Measurements from ENCODE around the gene DEGS1.
"Not testable (repeated sequence)": the region's sequence is repeated elsewhere in the genome, so short reads cannot be mapped to it uniquely, and the experiment has no call there.

The DEGS1 gene

DNA sequence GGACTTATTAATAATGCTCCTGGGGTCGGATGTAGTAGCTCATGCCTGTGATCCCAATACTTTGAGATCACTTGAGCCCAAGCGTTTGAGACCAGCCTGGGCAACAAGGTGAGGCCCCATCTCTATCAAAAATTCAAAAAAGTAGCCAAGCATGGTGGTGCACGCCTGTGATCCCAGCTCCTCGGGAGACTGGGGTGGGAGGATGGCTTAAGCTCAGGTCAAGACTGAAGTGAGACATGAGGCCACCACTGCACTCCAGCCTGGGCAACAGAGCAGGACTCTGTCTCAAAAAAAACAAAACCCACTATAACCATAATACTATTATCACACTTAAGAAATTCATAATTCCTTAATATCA lies 1.6 kb upstream of the DEGS1 start:
- no peak for DNase-seq

DNA sequence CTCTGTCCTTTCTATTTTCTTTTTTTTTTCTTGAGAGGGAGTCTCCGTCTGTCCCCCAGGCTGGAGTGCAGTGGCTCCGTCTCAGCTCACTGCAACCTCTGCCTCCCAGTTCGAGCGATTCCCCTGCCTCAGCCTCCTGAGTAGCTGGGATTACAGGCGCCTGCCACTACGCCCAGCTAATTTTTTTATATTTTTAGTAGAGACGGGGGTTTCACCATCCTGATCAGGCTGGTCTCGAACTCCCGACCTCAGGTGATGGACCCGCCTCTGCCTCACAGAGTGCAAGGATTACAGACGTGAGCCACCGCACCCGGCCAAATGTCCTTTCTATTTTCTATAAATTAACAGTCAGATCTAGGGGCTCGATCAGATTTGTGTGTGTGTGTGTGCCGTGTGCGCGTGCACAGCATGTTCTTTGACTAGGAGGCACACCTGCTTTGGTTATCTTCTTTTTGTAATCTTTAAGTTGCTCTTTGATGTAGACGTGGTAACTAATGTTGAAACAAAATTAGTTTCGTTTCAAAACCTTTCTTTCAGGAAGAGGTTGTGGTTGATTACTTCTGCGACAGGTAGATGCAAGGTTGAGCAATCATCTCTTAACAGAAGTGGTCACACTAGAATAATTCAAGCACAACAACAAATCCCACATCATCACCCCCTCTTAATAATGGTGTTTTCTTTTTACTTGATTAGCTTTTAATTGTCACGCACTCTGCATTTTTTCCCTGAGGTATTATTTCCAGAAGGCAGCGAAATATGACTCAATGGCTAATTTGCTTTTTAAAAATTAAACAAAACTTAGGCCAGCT lies 779 bp upstream of the DEGS1 start:
- DNase-seq = peak; percentile 48

DNA sequence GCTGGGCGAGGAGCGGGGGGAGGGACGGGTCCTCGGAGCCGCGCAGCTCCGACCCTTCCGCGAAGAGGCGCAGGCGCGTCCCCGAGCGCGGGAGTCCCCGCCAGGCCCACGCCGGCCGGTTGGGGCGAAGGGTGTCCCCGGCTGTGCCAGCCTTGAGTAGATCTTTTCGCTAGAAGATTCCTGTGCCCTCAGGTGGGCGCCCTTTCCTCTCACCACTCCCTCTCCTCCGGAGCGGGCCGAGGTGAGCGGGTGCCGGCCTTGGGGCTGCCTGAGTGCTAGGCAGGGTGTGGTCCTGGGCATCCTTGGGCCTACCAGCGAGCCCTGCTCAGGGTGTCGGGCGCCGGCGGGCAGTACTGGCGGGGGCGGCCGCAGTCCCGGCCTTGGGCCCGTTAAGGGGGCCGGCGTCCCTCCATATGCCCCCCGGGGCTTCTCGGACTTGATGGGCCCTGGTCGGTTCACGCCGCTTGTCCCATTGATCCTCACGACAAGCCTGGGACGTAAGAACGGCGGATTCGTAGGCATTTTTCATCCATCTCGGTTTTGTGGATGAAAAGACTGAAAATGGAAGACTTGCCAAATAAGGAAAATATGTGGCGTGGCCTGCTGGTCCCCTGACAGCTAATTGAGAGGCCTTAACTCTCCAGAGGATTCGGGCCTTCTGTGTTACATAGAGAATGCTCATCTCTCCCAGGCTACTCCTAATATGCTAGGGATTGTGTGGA lies 712 bp downstream of the DEGS1 start:
- peak; percentile 49 for DNase-seq

DNA sequence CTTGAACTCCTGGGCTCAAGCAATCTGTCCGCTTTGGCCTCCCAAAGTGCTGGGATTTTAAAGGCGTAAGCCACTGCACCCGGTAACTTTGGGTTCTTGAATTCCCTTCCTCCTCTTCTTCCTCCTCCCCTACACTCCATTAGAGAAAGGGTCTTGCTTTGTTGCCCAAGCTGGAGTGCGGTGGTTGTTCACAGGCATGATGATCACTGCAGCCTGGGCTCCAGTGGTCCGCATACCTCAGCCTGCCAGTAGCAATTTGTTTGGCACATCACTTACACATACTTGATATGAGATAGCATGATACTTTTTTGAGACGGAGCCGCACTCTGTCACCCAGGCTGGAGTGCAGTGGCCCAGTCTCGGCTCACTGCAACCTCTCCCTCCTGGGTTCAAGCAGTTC lies 2.2 kb downstream of the DEGS1 start:
- no peak for DNase-seq

DNA sequence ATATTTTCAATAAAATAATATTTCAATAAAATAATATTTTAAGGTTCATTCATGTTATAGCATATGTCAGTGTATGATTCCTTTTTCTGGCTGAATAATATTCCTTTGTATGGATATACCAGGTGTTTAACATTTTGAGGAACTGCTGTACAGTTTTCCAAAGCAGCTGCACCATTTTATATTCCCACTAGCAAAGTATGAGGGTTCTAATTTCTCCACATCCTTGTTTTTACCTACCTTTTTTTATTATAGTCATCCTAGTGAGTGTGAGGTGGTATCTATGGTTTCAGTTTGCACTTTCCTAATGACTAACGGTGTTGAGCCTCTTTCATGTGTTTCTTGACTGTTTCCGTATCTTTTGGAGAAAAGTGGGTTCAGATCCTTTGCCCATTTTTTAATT lies 5.2 kb downstream of the DEGS1 start:
- no peak for DNase-seq

DNA sequence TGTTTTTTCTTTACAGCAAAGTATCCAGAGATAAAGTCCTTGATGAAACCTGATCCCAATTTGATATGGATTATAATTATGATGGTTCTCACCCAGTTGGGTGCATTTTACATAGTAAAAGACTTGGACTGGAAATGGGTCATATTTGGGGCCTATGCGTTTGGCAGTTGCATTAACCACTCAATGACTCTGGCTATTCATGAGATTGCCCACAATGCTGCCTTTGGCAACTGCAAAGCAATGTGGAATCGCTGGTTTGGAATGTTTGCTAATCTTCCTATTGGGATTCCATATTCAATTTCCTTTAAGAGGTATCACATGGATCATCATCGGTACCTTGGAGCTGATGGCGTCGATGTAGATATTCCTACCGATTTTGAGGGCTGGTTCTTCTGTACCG lies 6.5 kb downstream of the DEGS1 start:
- no peak for DNase-seq

DNA sequence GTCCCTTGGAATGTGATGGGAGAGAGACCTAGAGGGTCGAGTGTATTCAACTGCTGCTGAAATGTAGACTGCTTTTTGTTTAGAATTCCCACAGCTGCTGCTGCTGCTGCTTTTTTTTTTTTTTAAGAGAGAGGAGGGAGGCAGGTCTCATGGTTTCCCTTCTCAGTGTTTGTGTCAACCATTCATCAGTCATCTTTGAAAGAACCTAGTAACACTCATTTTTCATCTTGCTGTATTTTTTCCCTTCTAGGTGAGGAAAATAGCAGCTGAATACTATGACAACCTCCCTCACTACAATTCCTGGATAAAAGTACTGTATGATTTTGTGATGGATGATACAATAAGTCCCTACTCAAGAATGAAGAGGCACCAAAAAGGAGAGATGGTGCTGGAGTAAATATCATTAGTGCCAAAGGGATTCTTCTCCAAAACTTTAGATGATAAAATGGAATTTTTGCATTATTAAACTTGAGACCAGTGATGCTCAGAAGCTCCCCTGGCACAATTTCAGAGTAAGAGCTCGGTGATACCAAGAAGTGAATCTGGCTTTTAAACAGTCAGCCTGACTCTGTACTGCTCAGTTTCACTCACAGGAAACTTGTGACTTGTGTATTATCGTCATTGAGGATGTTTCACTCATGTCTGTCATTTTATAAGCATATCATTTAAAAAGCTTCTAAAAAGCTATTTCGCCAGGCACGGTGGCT lies 9.2 kb downstream of the DEGS1 start:
- DNase-seq = no peak

DNA sequence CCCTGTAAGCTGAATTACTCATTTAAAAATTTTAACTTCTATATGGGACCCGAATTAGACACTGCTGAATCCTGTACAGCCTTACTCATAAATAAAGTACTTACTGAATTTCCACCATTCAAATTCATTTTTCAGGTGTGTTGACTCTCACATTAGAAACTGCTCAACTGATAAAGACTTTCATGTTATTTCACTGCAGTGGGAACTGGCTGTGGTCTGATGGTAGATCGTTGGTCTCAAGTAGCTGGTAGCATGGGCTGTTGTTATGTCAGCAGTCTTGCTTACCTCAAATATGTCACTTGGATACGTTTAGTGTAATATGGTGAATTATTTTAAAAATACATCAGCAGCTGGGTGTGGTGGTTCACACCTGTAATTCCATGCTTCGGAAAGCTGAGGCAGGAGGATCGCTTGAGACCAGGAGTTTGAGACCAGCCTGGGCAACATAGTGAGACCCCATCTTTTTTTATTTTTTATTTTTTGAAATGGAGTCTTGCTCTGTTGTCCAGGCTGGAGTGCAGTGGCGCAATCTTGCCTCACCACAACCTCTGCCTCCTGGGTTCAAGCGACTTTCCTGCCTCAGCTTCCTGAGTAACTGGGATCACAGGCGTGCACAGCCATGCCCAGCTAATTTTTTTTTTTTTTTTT lies 10.4 kb downstream of the DEGS1 start:
- DNase-seq = no peak

DNA sequence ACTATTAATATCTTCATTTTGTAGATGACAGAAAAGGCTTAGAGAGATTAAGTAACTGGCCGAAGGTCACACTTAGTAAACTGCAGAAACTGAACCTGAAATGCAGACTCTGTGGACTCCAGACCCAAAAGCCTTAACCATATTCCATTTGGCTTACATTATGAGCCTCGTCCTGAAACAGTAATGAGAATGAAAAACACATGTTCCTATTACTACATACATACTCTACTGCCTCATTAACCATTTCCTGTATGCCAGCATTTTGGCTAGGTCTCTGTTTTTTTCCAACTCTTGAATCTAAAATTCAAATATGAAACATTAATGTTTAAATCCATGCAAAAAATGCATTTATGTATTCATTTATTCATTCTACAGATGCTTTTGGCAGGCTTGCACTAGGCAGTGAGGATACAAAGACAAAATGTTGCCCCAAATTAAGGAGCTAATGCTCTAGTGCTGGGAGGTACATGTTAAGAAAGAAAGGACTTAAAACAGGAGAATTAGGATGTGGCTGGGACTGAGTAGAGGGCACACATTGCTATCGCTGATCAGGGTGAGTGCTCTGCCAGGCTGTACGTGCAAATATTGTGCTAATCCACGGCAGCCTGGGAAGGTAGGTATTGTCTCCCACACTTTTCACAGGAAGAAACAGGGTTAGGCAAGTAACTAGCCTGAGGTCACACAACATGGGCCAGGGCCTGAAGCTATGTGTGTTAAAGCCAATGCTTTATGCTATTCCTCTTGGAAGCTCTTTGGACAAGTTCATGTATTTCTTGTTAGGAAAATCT lies 14.0 kb downstream of the DEGS1 start:
- no peak for DNase-seq

DNA sequence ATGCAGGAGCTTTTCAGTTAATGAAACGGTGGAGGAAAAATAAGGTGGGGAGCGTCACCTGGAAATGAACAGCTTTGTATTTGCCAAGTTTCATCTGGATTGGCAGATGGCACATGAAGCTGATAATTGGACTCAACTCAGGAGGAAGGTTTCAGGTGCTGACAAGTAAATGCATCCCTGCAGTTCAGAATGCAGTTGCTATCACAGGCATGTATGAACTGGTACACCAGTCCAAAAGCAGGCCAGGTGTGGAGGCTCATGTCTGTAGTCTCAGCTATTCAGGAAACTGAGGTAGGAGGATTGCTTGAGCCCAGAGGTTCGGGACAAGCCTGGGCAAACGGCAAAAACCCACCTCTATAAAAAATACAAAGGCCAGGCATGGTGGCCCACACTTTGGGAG lies 15.5 kb downstream of the DEGS1 start:
- no peak for DNase-seq

DNA sequence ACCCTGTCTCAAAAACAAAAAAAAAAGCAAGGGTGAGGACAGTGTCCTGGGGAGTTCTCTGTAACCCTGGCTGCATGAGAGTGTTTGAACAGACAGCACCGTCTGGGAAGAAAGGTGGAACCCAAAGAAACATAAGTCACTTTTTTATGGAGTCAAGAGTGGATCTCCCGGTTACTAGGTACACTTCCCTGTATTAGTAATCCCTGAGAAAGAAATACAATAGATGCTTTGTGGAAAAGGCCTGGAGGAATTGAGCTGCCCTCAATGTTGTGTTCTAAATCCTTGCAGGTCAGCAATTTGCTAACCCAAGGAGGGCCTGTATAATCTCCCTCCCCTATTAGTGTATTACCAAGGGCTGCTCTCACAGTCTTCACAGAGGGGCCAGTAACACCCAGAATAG lies 16.6 kb downstream of the DEGS1 start:
- DNase-seq = no peak

DNA sequence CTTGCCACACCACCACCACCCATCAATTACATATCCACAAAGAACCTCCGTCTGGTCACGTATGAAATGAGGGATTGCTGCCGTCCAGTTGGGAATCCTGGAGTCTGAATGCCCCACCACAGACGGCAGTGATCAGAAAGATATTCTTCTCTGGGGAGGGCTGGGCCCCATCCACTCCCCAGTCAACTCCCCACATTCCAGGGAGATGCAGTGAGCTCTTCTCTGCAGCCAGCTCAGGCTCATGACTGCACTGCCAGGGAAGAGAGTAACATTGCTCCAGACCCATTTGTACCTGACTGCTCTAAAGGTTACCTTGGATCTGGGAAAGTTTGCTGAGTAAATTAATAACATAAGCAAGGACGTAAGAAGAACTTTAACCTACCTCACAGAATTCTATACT lies 18.3 kb downstream of the DEGS1 start:
- DNase-seq = no peak

DNA sequence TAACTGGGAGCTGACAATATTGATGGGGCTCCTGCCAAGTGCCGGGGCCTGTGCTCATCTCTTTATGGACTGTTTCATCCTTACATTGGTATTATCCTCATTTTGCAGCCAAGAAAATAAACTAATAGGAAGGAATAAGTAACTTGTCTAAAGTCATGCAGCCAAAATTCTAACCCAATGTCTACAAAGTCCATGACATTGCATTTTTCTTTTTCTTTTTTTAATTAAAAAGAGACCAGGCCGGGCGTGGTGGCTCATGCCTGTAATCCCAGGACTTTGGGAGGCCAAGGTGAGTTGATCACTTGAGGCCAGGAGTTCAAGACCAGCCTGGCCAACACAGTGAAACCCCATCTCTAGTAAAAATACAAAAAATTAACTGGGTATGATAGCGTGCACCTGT lies 18.8 kb downstream of the DEGS1 start:
- no peak for DNase-seq

DNA sequence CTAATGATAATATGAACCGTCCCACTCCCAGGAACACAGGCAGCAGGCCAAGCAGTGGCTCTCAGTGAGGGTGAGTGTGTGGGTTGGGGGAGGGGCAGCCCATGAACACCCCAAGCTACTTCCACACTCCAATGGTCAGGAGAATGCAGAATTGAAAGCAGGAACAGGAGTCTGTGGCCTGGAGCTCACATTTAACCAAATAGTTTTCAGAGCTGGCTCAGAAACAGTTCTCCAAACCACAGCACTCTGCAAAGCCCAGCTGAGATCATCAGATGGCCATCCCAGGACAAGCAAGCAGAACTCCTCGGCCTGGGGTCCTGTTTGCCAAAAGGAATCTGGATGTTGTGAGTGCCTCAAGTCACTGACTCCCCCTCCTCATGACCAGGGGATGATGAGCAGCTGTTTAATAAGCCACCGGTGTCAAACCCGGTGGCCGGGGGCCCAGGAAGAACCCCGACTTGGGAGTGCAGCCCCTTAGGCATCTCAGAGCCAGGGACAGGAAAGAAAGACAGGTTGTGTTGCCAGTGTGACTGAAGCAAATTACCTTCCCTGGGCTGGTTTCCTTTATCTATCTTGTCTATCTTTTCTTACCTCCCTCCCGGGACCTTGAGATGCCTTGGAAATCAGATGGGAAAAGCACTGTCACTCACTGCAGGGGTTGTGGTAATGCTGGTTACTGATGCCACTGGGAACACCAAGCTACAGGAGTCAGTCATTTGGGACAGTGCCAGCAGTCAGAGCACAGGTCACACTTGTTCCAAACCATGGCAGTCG lies 20.4 kb downstream of the DEGS1 start:
- no peak for DNase-seq

DNA sequence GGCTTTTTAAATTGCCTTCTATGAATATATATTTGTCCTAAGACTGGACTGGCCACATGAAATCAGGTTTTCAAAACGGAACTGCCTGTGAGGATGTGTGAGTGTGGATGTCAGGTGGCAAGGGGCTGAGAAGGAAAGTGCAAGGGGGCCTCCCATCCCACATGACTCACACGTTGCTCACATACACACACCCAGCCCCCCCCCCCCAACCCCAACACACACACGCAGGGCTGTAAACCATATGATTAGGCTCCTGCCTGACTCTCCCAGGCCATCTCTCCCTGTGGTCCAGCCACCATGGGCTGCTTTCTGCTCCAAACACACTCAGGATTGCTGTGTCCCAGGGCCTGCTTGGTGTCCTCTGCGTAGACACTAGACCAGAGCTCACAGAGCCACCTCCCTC lies 22.4 kb downstream of the DEGS1 start:
- no peak for DNase-seq

DNA sequence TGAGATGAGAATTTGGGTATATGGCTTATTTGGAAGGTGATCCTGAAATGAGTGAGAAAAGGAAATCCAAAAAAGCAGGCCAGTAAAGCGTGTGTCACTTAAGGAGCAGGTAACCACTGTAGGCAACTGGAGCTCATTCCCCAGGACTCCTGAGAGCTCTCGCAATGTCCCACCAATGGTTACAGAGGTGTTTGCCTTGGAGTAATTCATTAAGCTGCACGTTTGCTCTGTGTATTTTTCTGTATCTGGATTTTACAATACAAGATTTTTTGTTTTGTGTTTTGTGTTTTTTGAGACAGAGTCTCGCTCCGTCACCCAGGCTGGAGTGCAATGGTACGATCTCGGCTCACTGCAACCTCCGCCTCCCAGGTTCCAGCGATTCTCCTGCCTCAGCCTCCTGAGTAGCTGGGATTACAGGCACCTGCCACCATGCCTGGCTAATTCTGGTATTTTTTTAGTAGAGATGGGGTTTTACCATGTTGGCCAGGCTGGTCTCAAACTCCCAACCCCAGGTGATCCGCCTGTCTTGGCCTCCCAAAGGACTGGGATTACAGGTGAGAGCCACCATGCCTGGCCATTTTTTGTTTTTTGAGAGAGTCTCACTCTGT lies 23.0 kb downstream of the DEGS1 start:
- DNase-seq = not testable (repeated sequence)

DNA sequence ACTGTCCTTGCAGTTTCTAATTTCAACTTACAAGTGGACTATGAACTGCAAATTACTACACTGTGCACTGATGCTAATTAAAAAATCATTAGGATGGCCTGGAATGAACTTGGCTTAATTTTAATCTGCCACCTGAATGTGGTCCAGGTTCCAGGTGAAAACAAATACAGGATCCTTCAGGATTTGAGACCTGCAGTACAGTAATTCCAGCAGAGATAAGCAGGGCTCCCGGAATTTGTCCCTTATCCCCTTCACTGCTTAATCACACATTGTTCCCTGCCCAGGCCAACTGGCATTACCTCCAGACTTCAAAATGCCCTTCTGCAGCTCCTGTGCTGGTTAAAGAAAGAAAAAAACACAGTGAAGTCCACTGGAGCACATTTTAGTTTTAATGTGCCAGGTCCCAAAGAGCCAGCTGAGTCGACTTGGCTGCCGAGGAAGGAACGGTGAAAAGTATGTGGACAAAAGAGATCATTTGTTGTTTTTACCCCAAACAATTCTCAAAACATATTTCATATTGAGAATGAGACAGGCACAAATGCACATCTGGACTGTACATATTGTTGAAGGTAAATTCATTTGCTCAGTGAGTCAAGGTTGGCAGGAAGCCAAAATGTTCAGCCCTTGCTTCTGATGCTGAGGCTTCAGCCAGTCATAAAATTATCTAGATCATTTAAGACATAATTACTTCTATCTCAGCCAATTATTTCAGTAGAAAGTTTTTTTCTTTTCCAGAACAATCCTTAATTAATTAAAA lies 28.3 kb downstream of the DEGS1 start:
- no peak for DNase-seq

DNA sequence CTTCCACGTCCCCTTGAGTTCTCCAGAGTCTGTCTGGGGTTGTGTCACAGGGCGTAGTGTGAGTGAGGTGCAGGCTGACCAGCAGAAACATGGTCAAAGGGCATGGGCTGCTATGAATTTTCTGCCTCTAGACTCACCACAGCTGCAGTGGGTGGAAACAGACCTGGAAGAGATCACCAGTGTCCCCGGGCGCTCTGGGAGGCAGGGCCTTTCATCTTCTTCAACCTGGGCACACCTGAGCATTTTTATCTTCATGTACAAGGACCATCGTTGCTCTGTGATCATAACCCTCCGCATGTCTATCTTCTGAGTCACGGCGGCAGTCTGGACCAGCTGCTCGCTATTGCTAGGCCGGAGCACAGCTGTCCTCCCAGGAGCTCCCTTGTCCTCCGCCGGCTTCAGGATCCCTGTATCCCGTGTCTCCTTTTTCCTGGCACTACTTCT lies 29.6 kb downstream of the DEGS1 start:
- peak; percentile 6 for DNase-seq

DNA sequence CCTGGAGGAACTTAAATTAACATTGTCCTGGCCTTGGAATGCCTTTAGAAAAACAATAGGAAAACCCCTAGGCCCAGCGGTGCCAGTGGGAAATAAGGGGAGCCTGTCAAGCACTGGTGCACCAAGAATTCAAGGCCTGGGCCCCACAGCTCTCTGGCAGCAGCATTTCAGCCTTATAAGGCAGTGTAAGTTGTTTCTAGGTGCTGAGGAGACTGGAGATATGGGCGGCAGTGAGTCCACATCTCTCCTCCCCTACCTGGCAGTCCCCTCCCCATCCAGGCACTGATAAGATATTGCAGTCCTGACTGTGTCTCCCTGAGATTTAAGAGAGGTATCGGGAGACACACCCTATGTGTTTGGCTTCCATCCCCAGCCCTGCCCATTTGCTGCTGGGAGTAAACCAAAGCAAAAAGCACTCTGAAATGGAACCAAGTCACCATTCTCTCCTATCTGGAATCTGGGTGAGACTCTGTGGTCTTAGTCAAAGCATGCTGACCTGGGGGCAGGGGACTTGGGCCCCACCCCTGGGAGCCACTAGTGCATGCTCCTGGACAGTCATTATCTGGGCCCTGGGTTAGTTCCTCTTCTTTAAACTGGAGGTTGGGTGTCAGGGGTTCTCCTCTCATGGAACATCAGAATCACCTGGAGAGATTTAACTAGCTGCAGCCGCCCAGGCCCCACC lies 30.5 kb downstream of the DEGS1 start:
- no peak for DNase-seq

DNA sequence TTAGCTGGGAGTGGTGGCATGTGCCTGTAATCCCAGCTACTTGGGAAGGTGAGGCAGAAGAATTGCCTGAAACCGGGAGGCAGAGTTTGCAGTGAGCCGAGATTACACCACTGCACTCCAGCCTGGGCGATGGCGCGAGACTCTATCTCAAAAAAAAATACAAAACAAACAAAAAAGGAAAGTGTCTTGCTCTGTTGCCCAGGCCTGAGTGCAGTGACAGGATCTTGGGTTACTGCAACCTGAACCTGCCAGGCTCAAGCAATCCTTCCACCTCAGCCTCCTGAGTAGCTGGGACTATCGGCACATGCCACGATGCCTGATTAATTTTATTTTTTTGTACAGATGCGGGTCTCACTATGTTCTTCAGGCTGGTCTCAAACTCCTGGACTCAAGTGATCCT lies 33.3 kb downstream of the DEGS1 start:
- no peak for DNase-seq

Data from activated CD4-positive, alpha-beta T cell treated with anti-CD3 and anti-CD28 coated beads, Interleukin-2, amount 50 U/mL, for 1 hour (primary cell).